OCI-LY7 (cell line): ENCODE data around the gene PCED1B. TPM values are rescaled to one million over a fixed set of nuclear protein-coding genes. Genes with fewer than 3 reads are reported as not detected.

Experiments used
- BruUV-seq: library from RNA; stranded (reverse); fragments of 400-500 nt; replicated peaks from 2 replicates; lab custom pipeline; 2021; lab: Mats Ljungman, UMichigan
- CTCF ChIA-PET: fragments of 300-600 bp; sonication (Branson Sonifier 250); formaldehyde crosslinking; loops from one replicate; lab custom pipeline; 2022; ENCODE audit warnings: antibody characterized with exemption; ENCODE audit not compliant: unreplicated experiment; lab: Charles Lee
- POLR2A ChIA-PET: fragments of 300-600 bp; sonication (Branson Sonifier 250); formaldehyde crosslinking; loops from one replicate; lab custom pipeline; 2022; ENCODE audit warnings: antibody characterized with exemption; lab: Charles Lee
- DNase-seq: peaks from one replicate; pipeline ENCODE4 v3.0.0-alpha.2; 2015; ENCODE audit warnings: low spot score
- H2AFZ ChIP-seq: fragments of 200-600 bp; sonication (generic), shearing (Covaris generic); 2 replicates; pipeline ENCODE4 v1.6.1; 2014; ENCODE audit warnings: mild to moderate bottlenecking, antibody characterized with exemption, low read length, moderate library complexity
- H3K27ac ChIP-seq: fragments of 200-600 bp; sonication (generic); 2 replicates; pipeline ENCODE4 v1.5.1; 2014; ENCODE audit warnings: mixed run types, low read depth, mild to moderate bottlenecking, moderate library complexity, low read length, inconsistent platforms; ENCODE audit not compliant: poor library complexity, severe bottlenecking
- H3K36me3 ChIP-seq: fragments of 200-600 bp; sonication (generic); 2 replicates; pipeline ENCODE4 v1.6.1; 2014; ENCODE audit warnings: mild to moderate bottlenecking, antibody characterized with exemption, low read length, moderate library complexity, mixed read lengths; ENCODE audit not compliant: insufficient read depth
- H3K4me1 ChIP-seq: fragments of 200-600 bp; sonication (generic); 2 replicates; pipeline ENCODE4 v1.5.1; 2014; ENCODE audit warnings: mild to moderate bottlenecking, low read length; ENCODE audit not compliant: insufficient read depth, poor library complexity, severe bottlenecking
- H3K4me2 ChIP-seq: fragments of 200-600 bp; sonication (generic); 2 replicates; pipeline ENCODE4 v1.6.1; 2014; ENCODE audit warnings: mild to moderate bottlenecking, low read length
- H3K4me3 ChIP-seq: fragments of 200-600 bp; sonication (generic); 2 replicates; pipeline ENCODE4 v1.5.1; 2014; ENCODE audit warnings: mild to moderate bottlenecking, low read depth, low read length; ENCODE audit not compliant: poor library complexity, severe bottlenecking
- H3K79me2 ChIP-seq: fragments of 200-600 bp; sonication (generic); 2 replicates; pipeline ENCODE4 v1.6.1; 2016; ENCODE audit warnings: low read depth, mild to moderate bottlenecking, low read length, moderate library complexity, mixed read lengths; ENCODE audit not compliant: insufficient read depth
- H3K9me2 ChIP-seq: fragments of 200-600 bp; sonication (generic); 2 replicates; pipeline ENCODE4 v1.6.1; 2016; ENCODE audit warnings: mild to moderate bottlenecking, low read length, mixed read lengths; ENCODE audit not compliant: insufficient read depth
- H3K9me3 ChIP-seq: fragments of 200-600 bp; sonication (generic); 2 replicates; pipeline ENCODE4 v1.6.1; 2014; ENCODE audit warnings: mild to moderate bottlenecking, mixed run types, low read length, mixed read lengths
- H4K20me1 ChIP-seq: fragments of 200-600 bp; sonication (generic); 2 replicates; pipeline ENCODE4 v1.6.1; 2014; ENCODE audit warnings: mild to moderate bottlenecking, antibody characterized with exemption, low read length, moderate library complexity, mixed read lengths; ENCODE audit not compliant: insufficient read depth
- CTCF ChIP-seq: fragments of 200-600 bp; sonication (generic); conservative IDR thresholded peaks from 2 replicates; pipeline ENCODE4 v1.5.1; 2014; ENCODE audit warnings: mild to moderate bottlenecking, antibody characterized with exemption, low read length, moderate library complexity, mixed read lengths
- EZH2phosphoT487 ChIP-seq: fragments of 200-600 bp; sonication (generic); IDR thresholded peaks from 2 replicates; pipeline ENCODE4 v1.6.1; 2018; ENCODE audit warnings: low read depth, borderline replicate concordance, mild to moderate bottlenecking, mixed run types, antibody characterized with exemption, low read length, moderate library complexity, mixed read lengths
- intact Hi-C: fragments of 100-400 bp; cut with micrococcal nuclease; formaldehyde crosslinking; loops from one replicate; pipeline ENCODE4 v1.10.0; 2022; ENCODE audit not compliant: unreplicated experiment
- total RNA-seq, 2 experiments: library from RNA; depleted of rRNA in 1 of 2; stranded (reverse); fragments of >200 nt in 1 of 2; shearing (Covaris generic) in 1 of 2; gene quantifications; 2 replicates each; pipeline ENCODE4 v1.2.3, GENCODE V29; 2014 to 2022

Gene PCED1B
- total RNA-seq, 2 experiments from 2014 or later = 8.4 to 24.3 TPM

GRCh38 chr12:47123730-47124129 lies 44.3 kb downstream of the PCED1B start:
- TF ChIP-seq CTCF (no peak), EZH2phosphoT487 (no peak)
- H3K36me3 ChIP-seq = no peaks in the 10 kb centered on the region
- POLR2A ChIA-PET = no interaction called here
- no peak overlapping the region for H3K4me2 ChIP-seq
- no peaks in the 10 kb centered on the region for H3K4me1 ChIP-seq
- DNase-seq = no peak
- no peak overlapping the region for H3K27ac ChIP-seq
- BruUV-seq = no TSS peak
- H3K9me2 ChIP-seq = no peaks in the 10 kb centered on the region
- CTCF ChIA-PET = no interaction called here
- intact Hi-C loops = no loop called here
- H3K9me3 ChIP-seq = no peaks in the 10 kb centered on the region
- no peak overlapping the region for H3K4me3 ChIP-seq
- H3K79me2 ChIP-seq = no peaks in the 10 kb centered on the region
- no peak overlapping the region for H2AFZ ChIP-seq
- H4K20me1 ChIP-seq = no peaks in the 10 kb centered on the region

GRCh38 chr12:47124451-47124850 lies 45.0 kb downstream of the PCED1B start:
- BruUV-seq = no TSS peak
- intact Hi-C loops = no loop called here
- DNase-seq = no peak
- H3K27ac ChIP-seq = no peak overlapping the region
- POLR2A ChIA-PET = no interaction called here
- H3K9me2 ChIP-seq = no peaks in the 10 kb centered on the region
- H3K4me1 ChIP-seq = no peaks in the 10 kb centered on the region
- TF ChIP-seq EZH2phosphoT487 = no peak
- TF ChIP-seq CTCF = no peak
- H3K79me2 ChIP-seq = no peaks in the 10 kb centered on the region
- no peaks in the 10 kb centered on the region for H4K20me1 ChIP-seq
- CTCF ChIA-PET = no interaction called here
- H3K36me3 ChIP-seq = no peaks in the 10 kb centered on the region
- H3K4me2 ChIP-seq = no peak overlapping the region
- H3K9me3 ChIP-seq = no peaks in the 10 kb centered on the region
- H3K4me3 ChIP-seq = no peak overlapping the region
- no peak overlapping the region for H2AFZ ChIP-seq

GRCh38 chr12:47126246-47126645 lies 46.8 kb downstream of the PCED1B start:
- ChIA-PET POLR2A (interaction anchor here (1.0 kb wide), 1 partner anchor 39 kb away, joined by 3 read pairs; no protein-coding TSS in a partner anchor), CTCF (no interaction called here)
- no peak overlapping the region for H3K4me3 ChIP-seq
- TF ChIP-seq CTCF = no peak
- TF ChIP-seq EZH2phosphoT487 = no peak
- no peaks in the 10 kb centered on the region for H3K4me1 ChIP-seq
- no peak overlapping the region for H3K27ac ChIP-seq
- no peaks in the 10 kb centered on the region for H3K79me2 ChIP-seq
- H3K9me2 ChIP-seq = no peaks in the 10 kb centered on the region
- no peak overlapping the region for H2AFZ ChIP-seq
- no TSS peak for BruUV-seq
- H3K4me2 ChIP-seq = no peak overlapping the region
- intact Hi-C loops = no loop called here
- no peaks in the 10 kb centered on the region for H3K36me3 ChIP-seq
- no peak for DNase-seq
- no peaks in the 10 kb centered on the region for H4K20me1 ChIP-seq
- no peaks in the 10 kb centered on the region for H3K9me3 ChIP-seq
